ENCODE results near the gene ATP2B3.

Gene ATP2B3

DNA sequence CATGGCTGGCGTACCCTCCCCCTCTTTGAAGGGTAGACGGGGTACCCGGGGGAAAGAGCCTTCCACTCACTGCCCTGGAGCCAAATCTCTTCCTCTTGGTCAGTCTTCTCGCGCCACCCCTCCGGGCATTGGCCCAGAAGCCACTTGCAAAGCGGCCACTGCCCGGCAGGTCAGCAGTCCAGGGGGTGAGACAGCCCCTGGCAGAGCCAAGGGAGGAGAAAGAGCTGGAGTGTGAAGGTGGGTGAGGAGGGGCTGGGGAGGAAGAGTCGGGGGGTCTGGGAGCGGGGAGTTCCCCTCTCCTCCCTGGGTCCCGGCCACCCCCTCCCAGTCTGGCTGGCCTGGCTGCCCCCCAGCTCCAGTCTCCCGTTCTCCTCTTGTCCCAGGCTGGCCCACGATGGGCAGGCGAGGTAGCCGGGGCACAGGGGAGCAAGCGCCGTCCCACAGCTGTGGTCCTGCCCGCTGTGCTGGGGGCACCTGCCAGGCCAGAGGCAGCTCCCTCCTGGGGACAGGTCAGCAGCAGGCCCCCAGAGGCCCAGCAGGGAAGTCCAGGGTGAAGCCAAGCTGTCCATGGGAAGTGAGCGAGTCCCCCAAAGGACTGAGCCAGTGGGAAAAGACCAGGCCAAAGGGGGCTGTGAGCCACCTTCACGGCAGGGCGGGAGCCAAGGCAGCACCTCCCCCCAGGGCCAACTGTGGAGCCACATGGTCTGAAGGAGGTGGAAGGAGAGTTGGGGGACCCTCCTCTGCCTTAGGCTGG, 108.0 kb downstream of the ATP2B3 start:
- no peak overlapping the region for H3K27ac ChIP-seq (ENCODE audit: low read depth, low read length)
- H3K36me3 ChIP-seq (ENCODE audit: insufficient read depth, low read length), result no peaks in the 10 kb centered on the region
- H3K4me3 ChIP-seq (ENCODE audit: low read depth in 1 of 2, low read length in 2 of 2), result no peak overlapping the region
- no peaks in the 10 kb centered on the region for H3K9me3 ChIP-seq (ENCODE audit: low read length)
- no peak overlapping the region for H3K9ac ChIP-seq (ENCODE audit: low read length)
- H3K27me3 ChIP-seq (ENCODE audit: control insufficient read depth in 1 of 2, insufficient read depth in 2 of 2, low read length in 2 of 2), result peaks cover 0 to 35% of the 10 kb centered on the region in 2 donors
- H3K4me1 ChIP-seq (ENCODE audit: insufficient read depth, low read length), result no peaks in the 10 kb centered on the region

DNA sequence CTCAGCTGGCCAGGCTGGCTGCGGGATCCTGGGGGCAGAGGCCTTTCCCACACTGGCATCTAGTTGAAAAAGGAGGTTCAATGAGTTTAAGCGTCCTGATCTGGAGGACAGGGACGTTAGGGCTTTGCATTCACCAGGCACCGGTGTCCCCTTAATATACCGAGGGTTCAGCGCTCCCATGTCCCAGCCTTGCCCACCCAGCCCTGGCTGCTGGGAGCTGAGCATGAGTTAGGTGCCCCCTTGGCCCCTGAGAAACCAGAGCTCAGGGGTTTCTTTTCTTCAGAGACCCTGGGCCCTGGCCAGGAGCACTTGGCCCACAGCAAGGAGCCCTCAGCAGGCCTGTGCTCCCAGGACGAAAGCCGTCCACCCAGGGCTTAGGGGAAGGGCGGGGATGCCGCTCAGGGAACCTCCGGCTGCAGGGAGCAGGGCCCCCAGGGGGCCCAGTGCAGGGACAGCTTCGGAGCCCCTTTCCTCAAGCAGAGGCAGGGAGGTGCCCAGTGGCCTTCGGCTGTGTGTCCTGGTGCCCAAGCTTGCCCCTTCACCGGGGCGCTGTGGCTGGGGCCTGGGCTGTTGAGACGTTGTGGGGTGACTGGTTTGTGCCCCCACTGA, 108.7 kb downstream of the ATP2B3 start:
- no peak overlapping the region for H3K9ac ChIP-seq (ENCODE audit: low read length)
- no peak overlapping the region for H3K4me3 ChIP-seq (ENCODE audit: low read depth in 1 of 2, low read length in 2 of 2)

DNA sequence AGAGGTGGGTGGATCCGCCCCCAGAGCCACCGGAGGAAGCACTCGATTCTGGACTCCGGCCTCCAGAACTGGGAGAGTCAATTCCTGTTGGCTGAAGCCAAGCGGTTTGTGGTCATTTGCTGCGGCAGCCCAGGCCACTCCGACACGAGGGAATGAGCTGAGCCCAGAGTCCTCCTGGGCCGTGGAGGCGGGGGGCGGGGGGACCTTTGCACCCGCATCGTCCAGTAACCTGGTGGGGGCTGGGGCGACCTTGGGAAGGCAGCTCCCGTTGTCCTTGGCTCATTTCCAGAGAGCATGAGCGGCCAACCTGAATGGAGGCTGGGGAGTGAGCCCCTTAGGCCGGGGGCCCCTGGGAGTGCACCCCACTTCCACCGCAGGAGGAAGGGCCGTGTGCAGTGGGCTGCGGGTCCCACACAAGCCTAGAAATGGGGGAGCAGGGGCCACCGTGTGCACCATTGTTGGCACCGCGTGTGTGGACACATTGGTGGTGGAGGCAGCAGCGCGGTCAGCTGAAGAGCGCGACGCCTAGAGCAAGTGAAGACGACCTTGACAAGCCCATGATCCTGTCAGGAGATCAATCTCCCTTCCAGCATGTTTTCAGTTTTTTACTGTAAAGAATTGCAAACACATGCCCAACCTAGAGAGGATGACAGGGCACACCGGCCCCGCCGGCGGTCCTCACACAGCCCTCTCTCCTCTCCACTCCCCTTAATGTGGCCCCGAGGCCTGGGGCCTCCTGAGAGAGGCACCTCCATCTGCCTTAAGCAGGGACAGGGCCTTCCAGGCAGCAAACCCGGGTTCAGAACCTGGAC, 109.6 kb downstream of the ATP2B3 start:
- no peak overlapping the region for H3K4me3 ChIP-seq (ENCODE audit: low read depth in 1 of 2, low read length in 2 of 2)
- no peaks in the 10 kb centered on the region for H3K4me1 ChIP-seq (ENCODE audit: insufficient read depth, low read length)
- H3K9me3 ChIP-seq (ENCODE audit: low read length), result no peaks in the 10 kb centered on the region
- no peaks in the 10 kb centered on the region for H3K36me3 ChIP-seq (ENCODE audit: insufficient read depth, low read length)
- no peak overlapping the region for H3K9ac ChIP-seq (ENCODE audit: low read length)
- H3K27ac ChIP-seq (ENCODE audit: low read depth, low read length), result no peak overlapping the region
- H3K27me3 ChIP-seq (ENCODE audit: control insufficient read depth in 1 of 2, insufficient read depth in 2 of 2, low read length in 2 of 2), result peaks cover 0 to 35% of the 10 kb centered on the region in 2 donors

More for the DNA sequence above, 108.7 kb downstream of the ATP2B3 start:
- Histone ChIP-seq H3K4me1 (ENCODE audit: insufficient read depth, low read length) (no peaks in the 10 kb centered on the region), H3K36me3 (ENCODE audit: insufficient read depth, low read length) (no peaks in the 10 kb centered on the region), H3K27ac (ENCODE audit: low read depth, low read length) (no peak overlapping the region), H3K9me3 (ENCODE audit: low read length) (no peaks in the 10 kb centered on the region), H3K27me3 (ENCODE audit: control insufficient read depth in 1 of 2, insufficient read depth in 2 of 2, low read length in 2 of 2) (peaks cover 0 to 35% of the 10 kb centered on the region in 2 donors)

DNA sequence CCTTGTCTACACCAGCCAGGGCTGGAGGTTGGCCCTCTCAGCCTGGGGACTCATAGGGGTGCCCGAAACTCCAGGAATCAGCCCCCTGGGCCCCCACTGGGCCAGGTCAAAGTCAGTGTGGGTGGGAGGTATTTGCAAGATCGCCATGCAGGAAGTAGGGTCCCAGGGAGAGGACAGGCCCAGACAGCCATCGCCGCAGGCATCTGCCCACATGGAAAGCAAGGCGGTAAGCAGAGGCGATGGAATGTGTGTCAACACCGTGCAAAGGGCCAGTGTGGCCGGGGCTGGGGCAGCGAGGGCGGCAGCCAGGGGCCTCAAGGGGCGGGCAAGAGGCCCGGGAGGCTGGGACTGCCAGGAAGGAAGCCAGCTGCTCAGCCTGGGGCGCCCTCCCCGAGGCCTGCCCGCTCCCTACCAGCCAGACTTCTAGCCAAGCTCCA, 110.3 kb downstream of the ATP2B3 start:
- peaks cover 0 to 34% of the 10 kb centered on the region in 2 donors for H3K27me3 ChIP-seq (ENCODE audit: control insufficient read depth in 1 of 2, insufficient read depth in 2 of 2, low read length in 2 of 2)
- no peak overlapping the region for H3K4me3 ChIP-seq (ENCODE audit: low read depth in 1 of 2, low read length in 2 of 2)
- H3K9me3 ChIP-seq (ENCODE audit: low read length), result no peaks in the 10 kb centered on the region
- no peaks in the 10 kb centered on the region for H3K4me1 ChIP-seq (ENCODE audit: insufficient read depth, low read length)
- H3K36me3 ChIP-seq (ENCODE audit: insufficient read depth, low read length), result no peaks in the 10 kb centered on the region
- H3K27ac ChIP-seq (ENCODE audit: low read depth, low read length), result no peak overlapping the region
- H3K9ac ChIP-seq (ENCODE audit: low read length), result no peak overlapping the region

DNA sequence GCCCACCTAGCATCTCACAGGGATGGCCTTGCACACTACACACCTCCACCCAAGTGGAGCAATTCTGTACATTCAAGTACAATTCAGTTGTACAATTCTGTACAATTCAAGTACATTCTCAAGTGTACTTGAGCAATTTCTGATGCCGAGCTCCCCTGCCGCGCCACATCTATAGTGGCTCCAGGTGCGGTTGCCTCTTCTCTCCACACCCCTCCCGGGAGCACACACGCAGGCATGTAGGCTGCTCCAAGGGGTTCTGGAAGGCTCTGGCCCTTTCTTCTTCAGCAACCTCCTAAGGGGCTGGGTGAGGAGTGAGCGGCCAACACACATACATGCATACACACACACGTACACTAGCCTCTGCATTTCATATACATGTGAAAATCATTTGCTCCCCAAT, 110.7 kb downstream of the ATP2B3 start:
- Histone ChIP-seq H3K9me3 (ENCODE audit: low read length) (no peaks in the 10 kb centered on the region), H3K27ac (ENCODE audit: low read depth, low read length) (no peak overlapping the region), H3K36me3 (ENCODE audit: insufficient read depth, low read length) (no peaks in the 10 kb centered on the region), H3K4me3 (ENCODE audit: low read depth in 1 of 2, low read length in 2 of 2) (no peak overlapping the region), H3K4me1 (ENCODE audit: insufficient read depth, low read length) (no peaks in the 10 kb centered on the region), H3K9ac (ENCODE audit: low read length) (no peak overlapping the region), H3K27me3 (ENCODE audit: control insufficient read depth in 1 of 2, insufficient read depth in 2 of 2, low read length in 2 of 2) (peaks cover 0 to 30% of the 10 kb centered on the region in 2 donors)

DNA sequence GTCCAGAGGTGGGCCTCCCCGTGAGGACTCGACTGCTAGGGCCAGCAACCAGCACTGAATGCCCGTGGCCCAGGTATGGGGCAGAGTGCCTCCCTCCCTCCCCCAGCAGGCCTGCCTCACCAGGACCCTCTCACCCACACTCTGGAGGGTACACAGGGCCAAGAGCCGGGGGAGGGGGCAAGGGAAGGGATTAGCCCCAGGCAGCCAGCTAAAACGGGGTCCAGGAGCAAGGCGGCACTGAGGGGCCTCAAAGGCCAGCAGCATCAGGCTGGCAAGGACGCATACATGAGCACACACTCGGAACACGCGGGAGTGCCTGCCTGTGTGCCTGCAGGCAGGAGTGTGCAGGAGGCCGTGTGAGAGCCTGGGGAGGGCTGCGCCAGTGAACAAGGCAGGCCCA, 111.2 kb downstream of the ATP2B3 start:
- Histone ChIP-seq H3K4me3 (ENCODE audit: low read depth in 1 of 2, low read length in 2 of 2) (no peak overlapping the region), H3K27ac (ENCODE audit: low read depth, low read length) (no peak overlapping the region), H3K9ac (ENCODE audit: low read length) (no peak overlapping the region), H3K36me3 (ENCODE audit: insufficient read depth, low read length) (no peaks in the 10 kb centered on the region), H3K9me3 (ENCODE audit: low read length) (no peaks in the 10 kb centered on the region), H3K4me1 (ENCODE audit: insufficient read depth, low read length) (no peaks in the 10 kb centered on the region), H3K27me3 (ENCODE audit: control insufficient read depth in 1 of 2, insufficient read depth in 2 of 2, low read length in 2 of 2) (peaks cover 0 to 25% of the 10 kb centered on the region in 2 donors)

DNA sequence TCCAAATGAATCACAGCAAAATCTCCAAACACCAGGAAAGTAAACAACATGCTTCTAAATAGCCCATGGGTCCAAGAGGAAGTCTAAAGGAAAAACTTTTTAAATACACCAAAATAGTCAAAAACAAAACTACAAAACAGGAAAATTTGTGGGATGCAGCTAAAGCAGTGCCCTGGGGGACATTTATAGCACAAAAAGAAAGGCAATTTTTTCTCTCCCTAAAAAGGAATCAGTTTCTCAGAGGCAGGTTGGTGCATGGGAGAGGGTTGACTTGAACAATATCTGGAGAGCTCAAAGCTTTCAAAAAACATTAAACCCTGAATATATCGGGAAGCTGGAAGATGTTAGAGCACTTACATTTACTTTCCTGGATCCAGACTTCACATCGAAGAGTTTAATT, 113.9 kb downstream of the ATP2B3 start:
- Histone ChIP-seq H3K4me1 (ENCODE audit: insufficient read depth, low read length) (no peaks in the 10 kb centered on the region), H3K9ac (ENCODE audit: low read length) (no peak overlapping the region), H3K27ac (ENCODE audit: low read depth, low read length) (no peak overlapping the region), H3K27me3 (ENCODE audit: control insufficient read depth in 1 of 2, insufficient read depth in 2 of 2, low read length in 2 of 2) (peaks cover 0 to 8% of the 10 kb centered on the region in 2 donors), H3K36me3 (ENCODE audit: insufficient read depth, low read length) (no peaks in the 10 kb centered on the region), H3K9me3 (ENCODE audit: low read length) (no peaks in the 10 kb centered on the region), H3K4me3 (ENCODE audit: low read depth in 1 of 2, low read length in 2 of 2) (no peak overlapping the region)

DNA sequence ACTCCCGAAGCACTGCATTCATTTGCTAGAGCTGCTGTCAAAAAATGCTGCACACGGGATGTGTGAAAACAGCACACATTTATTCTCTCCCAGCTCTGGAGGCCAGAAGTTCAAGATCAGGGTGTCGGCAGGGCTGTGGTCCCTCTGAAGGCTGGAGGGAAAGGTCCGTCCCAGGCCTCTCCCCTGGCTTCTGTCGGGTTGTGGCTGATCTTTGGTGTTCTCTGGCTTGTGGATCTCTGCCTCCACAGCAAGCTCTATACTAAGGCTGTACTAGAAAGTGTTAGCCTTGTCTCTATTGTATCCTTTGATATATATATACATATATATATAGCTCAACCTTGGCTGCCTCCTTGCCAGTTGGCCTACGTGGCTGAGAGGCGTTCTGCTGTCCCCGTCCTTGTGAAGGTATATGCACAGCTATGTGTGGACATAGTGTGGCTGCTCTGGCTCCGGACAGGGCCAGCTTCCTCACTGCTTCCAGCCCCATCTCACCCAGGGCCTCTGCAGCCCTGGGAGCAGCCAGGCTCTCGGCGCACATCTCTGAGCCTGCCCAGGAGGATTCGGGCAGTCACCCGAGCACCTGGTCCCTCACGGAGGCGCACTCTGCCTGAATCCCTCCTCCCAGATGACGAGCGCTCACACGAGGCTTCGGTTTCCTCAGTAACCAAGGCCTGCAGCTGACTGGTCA, 114.6 kb downstream of the ATP2B3 start:
- Histone ChIP-seq H3K36me3 (ENCODE audit: insufficient read depth, low read length) (no peaks in the 10 kb centered on the region), H3K4me3 (ENCODE audit: low read depth in 1 of 2, low read length in 2 of 2) (no peak overlapping the region), H3K9ac (ENCODE audit: low read length) (no peak overlapping the region), H3K4me1 (ENCODE audit: insufficient read depth, low read length) (no peaks in the 10 kb centered on the region), H3K9me3 (ENCODE audit: low read length) (no peaks in the 10 kb centered on the region), H3K27ac (ENCODE audit: low read depth, low read length) (no peak overlapping the region), H3K27me3 (ENCODE audit: control insufficient read depth in 1 of 2, insufficient read depth in 2 of 2, low read length in 2 of 2) (peaks cover 0 to 14% of the 10 kb centered on the region in 2 donors)

Data from muscle layer of colon (tissue), 2 donors.